Measurements from ENCODE around the gene TMEM38B.

DNA sequence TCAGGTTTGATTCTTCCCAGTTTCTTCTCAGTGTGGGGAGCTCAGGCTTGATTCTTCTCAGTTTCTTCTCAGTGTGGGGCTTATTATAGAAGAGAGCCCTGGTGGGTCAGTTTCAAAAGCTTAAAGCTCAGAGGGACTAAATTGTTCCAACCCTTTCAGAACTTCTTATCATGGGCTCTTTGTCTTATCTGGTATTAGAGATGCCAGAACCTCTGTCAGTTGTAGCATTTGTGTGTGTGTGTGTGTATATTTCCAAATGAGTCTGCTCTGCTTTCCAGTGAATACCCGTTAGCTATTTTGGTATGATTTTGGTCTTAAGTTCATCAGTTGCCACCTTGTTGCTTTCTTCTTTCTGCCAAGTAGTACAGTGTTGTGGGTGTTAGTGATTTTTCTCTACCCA is 21.8 kb downstream of the TMEM38B start:
- TF ChIP-seq, protein P1, sequence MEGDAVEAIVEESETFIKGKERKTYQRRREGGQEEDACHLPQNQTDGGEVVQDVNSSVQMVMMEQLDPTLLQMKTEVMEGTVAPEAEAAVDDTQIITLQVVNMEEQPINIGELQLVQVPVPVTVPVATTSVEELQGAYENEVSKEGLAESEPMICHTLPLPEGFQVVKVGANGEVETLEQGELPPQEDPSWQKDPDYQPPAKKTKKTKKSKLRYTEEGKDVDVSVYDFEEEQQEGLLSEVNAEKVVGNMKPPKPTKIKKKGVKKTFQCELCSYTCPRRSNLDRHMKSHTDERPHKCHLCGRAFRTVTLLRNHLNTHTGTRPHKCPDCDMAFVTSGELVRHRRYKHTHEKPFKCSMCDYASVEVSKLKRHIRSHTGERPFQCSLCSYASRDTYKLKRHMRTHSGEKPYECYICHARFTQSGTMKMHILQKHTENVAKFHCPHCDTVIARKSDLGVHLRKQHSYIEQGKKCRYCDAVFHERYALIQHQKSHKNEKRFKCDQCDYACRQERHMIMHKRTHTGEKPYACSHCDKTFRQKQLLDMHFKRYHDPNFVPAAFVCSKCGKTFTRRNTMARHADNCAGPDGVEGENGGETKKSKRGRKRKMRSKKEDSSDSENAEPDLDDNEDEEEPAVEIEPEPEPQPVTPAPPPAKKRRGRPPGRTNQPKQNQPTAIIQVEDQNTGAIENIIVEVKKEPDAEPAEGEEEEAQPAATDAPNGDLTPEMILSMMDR (IDR thresholded peaks at IDR 0.05; ENCODE audit: low read depth, low read length): no peak
- no peak for TF ChIP-seq EZH2phosphoT487 (IDR thresholded peaks at IDR 0.05; ENCODE audit: low read depth)

Measured in OCI-LY3 (cell line).